Upper lobe of right lung (tissue), 1 donor: ENCODE results near the gene MAGEE1. TPM values are rescaled to one million over a fixed set of nuclear protein-coding genes. Genes with fewer than 3 reads are reported as not detected.

Experiments used
- ATAC-seq: fragments of 200-7000 bp; cut with Tn5 transposase; one replicate; pipeline ENCODE4 v1.9.1; 2020; ENCODE audit warnings: mild to moderate bottlenecking, moderate library complexity
- DNase-seq: peaks from one replicate; pipeline ENCODE4 v3.0.0-alpha.2; 2020
- H3K27ac ChIP-seq: fragments of 200-600 bp; one replicate; pipeline ENCODE4 v1.8.0; 2022
- H3K27me3 ChIP-seq: fragments of 200-600 bp; one replicate; pipeline ENCODE4 v1.8.0; 2022; ENCODE audit warnings: mild to moderate bottlenecking
- H3K36me3 ChIP-seq: fragments of 200-600 bp; one replicate; pipeline ENCODE4 v1.8.0; 2022
- H3K4me1 ChIP-seq: fragments of 200-600 bp; one replicate; pipeline ENCODE4 v1.8.0; 2022
- H3K4me3 ChIP-seq: fragments of 200-600 bp; one replicate; pipeline ENCODE4 v1.8.0; 2022; ENCODE audit warnings: mild to moderate bottlenecking
- H3K9me3 ChIP-seq: fragments of 200-600 bp; one replicate; pipeline ENCODE4 v1.8.0; 2022
- intact Hi-C: fragments of 100-400 bp; cut with DNase I; formaldehyde crosslinking; loops from one replicate; pipeline ENCODE4 v1.11.0; 2022
- total RNA-seq: library from RNA; stranded (reverse); fragmentation: NEBNext Ultra II Directional; extraction: Animal tissue kit (Norgen Biotek cat#: 25700); gene quantifications from one replicate; pipeline ENCODE4 v1.2.1, GENCODE V29; 2021
- TF ChIP-seq, protein P1 (sequence below): fragments of 200-600 bp; IDR thresholded peaks from one replicate; pipeline ENCODE4 v1.8.0; 2022; ENCODE audit warnings: antibody characterized with exemption
- donor health status: DM: no; HTN: yes; CAD: no; lungs with severe emphysema.

MAGEE1 gene
- total RNA-seq, 1 donor from 2014 or later = 2.6 TPM

- no peaks in the 10 kb centered on the region for H3K9me3 ChIP-seq
- ATAC-seq = no peak
- no peak for DNase-seq
- no peak overlapping the region for H3K4me3 ChIP-seq
- TF ChIP-seq, protein P1, sequence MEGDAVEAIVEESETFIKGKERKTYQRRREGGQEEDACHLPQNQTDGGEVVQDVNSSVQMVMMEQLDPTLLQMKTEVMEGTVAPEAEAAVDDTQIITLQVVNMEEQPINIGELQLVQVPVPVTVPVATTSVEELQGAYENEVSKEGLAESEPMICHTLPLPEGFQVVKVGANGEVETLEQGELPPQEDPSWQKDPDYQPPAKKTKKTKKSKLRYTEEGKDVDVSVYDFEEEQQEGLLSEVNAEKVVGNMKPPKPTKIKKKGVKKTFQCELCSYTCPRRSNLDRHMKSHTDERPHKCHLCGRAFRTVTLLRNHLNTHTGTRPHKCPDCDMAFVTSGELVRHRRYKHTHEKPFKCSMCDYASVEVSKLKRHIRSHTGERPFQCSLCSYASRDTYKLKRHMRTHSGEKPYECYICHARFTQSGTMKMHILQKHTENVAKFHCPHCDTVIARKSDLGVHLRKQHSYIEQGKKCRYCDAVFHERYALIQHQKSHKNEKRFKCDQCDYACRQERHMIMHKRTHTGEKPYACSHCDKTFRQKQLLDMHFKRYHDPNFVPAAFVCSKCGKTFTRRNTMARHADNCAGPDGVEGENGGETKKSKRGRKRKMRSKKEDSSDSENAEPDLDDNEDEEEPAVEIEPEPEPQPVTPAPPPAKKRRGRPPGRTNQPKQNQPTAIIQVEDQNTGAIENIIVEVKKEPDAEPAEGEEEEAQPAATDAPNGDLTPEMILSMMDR = no peak
- intact Hi-C loops = no loop called here
- no peak overlapping the region for H3K27ac ChIP-seq
- H3K4me1 ChIP-seq = no peaks in the 10 kb centered on the region
- no peaks in the 10 kb centered on the region for H3K36me3 ChIP-seq
- no peaks in the 10 kb centered on the region for H3K27me3 ChIP-seq
Measured at GRCh38 chrX:76477353-76477752, 49.8 kb downstream of the MAGEE1 start.
